Pancreas (tissue), 10 donors: Measurements from ENCODE around the gene CCDC12. TPM values are rescaled to one million over a fixed set of nuclear protein-coding genes. Genes with fewer than 3 reads are reported as not detected.

Experiments
- ATAC-seq, 4 donors: fragments of 200-7000 bp; cut with Tn5 transposase; one replicate each; pipeline versions ENCODE4 v1.8.0 to v1.9.1; 2020; ENCODE audit warnings: mild to moderate bottlenecking in 4 of 4, moderate library complexity in 4 of 4
- DNase-seq, 6 donors: peaks; one replicate each; pipeline ENCODE4 v3.0.0-alpha.2; 2020
- FAIRE-seq: peaks from 2 replicates; lab custom pipeline; 2012; peaks lifted over from hg19 to GRCh38; lab: Jason Lieb, UNC
- H3K27ac ChIP-seq, 4 donors: fragments of 200-600 bp; sonication (generic); 1 replicate in 3 of 4; 2 replicates in 1 of 4; pipeline versions ENCODE4 v1.5.0 to v1.8.0; 2020
- H3K27me3 ChIP-seq, 4 donors: fragments of 200-600 bp; one replicate each; pipeline ENCODE4 v1.8.0; 2021
- H3K36me3 ChIP-seq, 3 donors: fragments of 200-600 bp; sonication (generic) in 1 of 3; one replicate each; pipeline versions ENCODE4 v1.5.0 to v1.8.0; 2020 to 2021
- H3K4me1 ChIP-seq, 3 donors: fragments of 200-600 bp; one replicate each; pipeline ENCODE4 v1.8.0; 2021
- H3K4me3 ChIP-seq, 4 donors: fragments of 200-600 bp; sonication (generic) in 2 of 4; one replicate each; pipeline versions ENCODE4 v1.5.0 to v1.8.0; 2020 to 2021
- H3K9me3 ChIP-seq, 4 donors: fragments of 200-600 bp; one replicate each; pipeline ENCODE4 v1.8.0; 2021
- CTCF ChIP-seq, 4 donors: fragments of 200-600 bp; sonication (generic) in 3 of 4; IDR thresholded peaks; one replicate each; pipeline versions ENCODE4 v1.5.0 to v1.8.0; 2021; ENCODE audit warnings: antibody characterized with exemption in 4 of 4
- WGBS, 2 donors: extraction: QIAGEN DNeasy Blood & Tissue Kit; methylation state at CpG; one replicate each; pipeline ENCODE4 v1.1.7; 2013; 5-methylcytosine and 5-hydroxymethylcytosine counted together
- intact Hi-C, 3 donors: fragments of 100-400 bp; cut with DNase I; formaldehyde crosslinking; loops; one replicate each; pipeline versions ENCODE4 v1.11.1 to v1.14.2; 2022
- polyA plus RNA-seq, 2 donors: library from polyadenylated mRNA; stranded (reverse); fragments of 200-250 nt; gene quantifications; one replicate each; pipeline ENCODE4 v1.2.3, GENCODE V29; 2013
- total RNA-seq, 6 donors: library from RNA; stranded (reverse); fragmentation: NEBNext Ultra II Directional in 4 of 6; extraction: Animal tissue kit (Norgen Biotek cat#: 25700) in 4 of 6; gene quantifications; one replicate each; pipeline versions ENCODE4 v1.2.1 to v1.2.4, GENCODE V29; 2021 to 2023
- donor health status: healthy with polysubstance abuse.
- donor health status: DM: no; HTN: no; CAD: no; lungs with moderate emphysema.
- donor health status: DM: no; HTN: no; CAD: no.
- donor health status: control.
- donor health status: control.
- donor health status: Bipolar disorder and iron deficiency.
- donor health status: DM: yes; HTN: yes; CAD: no.
- donor health status: DM: no; HTN: no; CAD: no.
- donor health status: DM: no; HTN: no; CAD: no.
- donor health status: DM: yes; HTN: yes; CAD: no.

The CCDC12 gene
- total and polyA plus RNA-seq, 8 donors: 20.7 to 82.8 (median 24.9) TPM

- FAIRE-seq (no peak), ATAC-seq (peak; percentile 86 to 93 (median 90))
- intact Hi-C loops: loop anchor here in 2 of 3 donors (5.0 kb wide), 2 partner anchors 71 to 76 kb away; no protein-coding TSS in a partner anchor
These were observed 21.7 kb upstream of the CCDC12 start for GRCh38 chr3:46998121-46998851.

GRCh38 chr3:46997453-46998091 lies 21.0 kb upstream of the CCDC12 start:
- H3K4me3 ChIP-seq: no peak overlapping the region
- H3K27ac ChIP-seq: no peak overlapping the region
- 80 to 83% methylated on average over 13 of the region's 13 CpGs for WGBS, 2 donors
- FAIRE-seq (no peak), DNase-seq (peak in 3 of 6 donors; percentile 46 to 53 (median 52)), ATAC-seq (no peak)
- intact Hi-C loops: loop anchor here in 2 of 3 donors (5.0 kb wide), 2 partner anchors 70 to 75 kb away; no protein-coding TSS in a partner anchor
- H3K9me3 ChIP-seq: no peaks in the 10 kb centered on the region
- no peaks in the 10 kb centered on the region for H3K4me1 ChIP-seq
- H3K36me3 ChIP-seq: peaks cover 0 to 34% (median 16%) of the 10 kb centered on the region in 3 donors
- TF ChIP-seq CTCF (IDR thresholded peaks at IDR 0.05): no peak
- H3K27me3 ChIP-seq: no peaks in the 10 kb centered on the region

More at GRCh38 chr3:46998121-46998851, 21.7 kb upstream of the CCDC12 start:
- H3K27me3 ChIP-seq: no peaks in the 10 kb centered on the region
- no peaks in the 10 kb centered on the region for H3K4me1 ChIP-seq
- H3K9me3 ChIP-seq: no peaks in the 10 kb centered on the region
- DNase-seq: peak; percentile 76 to 95 (median 87)
- 49 to 51% methylated on average over 27 of the region's 27 CpGs for WGBS, 2 donors
- TF ChIP-seq CTCF (IDR thresholded peaks at IDR 0.05): peak; percentile 66 to 82 (median 78)
- H3K4me3 ChIP-seq: no peak overlapping the region
- H3K36me3 ChIP-seq: peaks cover 0 to 40% (median 16%) of the 10 kb centered on the region in 3 donors
- H3K27ac ChIP-seq: no peak overlapping the region

- Histone ChIP-seq H3K9me3 (no peaks in the 10 kb centered on the region), H3K4me1 (no peaks in the 10 kb centered on the region), H3K4me3 (no peak overlapping the region), H3K27me3 (no peaks in the 10 kb centered on the region), H3K27ac (no peak overlapping the region), H3K36me3 (peaks cover 0 to 28% (median 10%) of the 10 kb centered on the region in 3 donors)
- intact Hi-C loops: loop anchor here in 2 of 3 donors (5.0 kb wide), 2 partner anchors 70 to 75 kb away; no protein-coding TSS in a partner anchor
- peak in 3 of 6 donors; percentile 52 to 71 (median 58) for DNase-seq
- no peak for ATAC-seq
- no peak for TF ChIP-seq CTCF (IDR thresholded peaks at IDR 0.05)
- no peak for FAIRE-seq
- WGBS, 2 donors: 75 to 76% methylated on average over 11 to 12 of the region's 12 CpGs
These were observed 20.3 kb upstream of the CCDC12 start for GRCh38 chr3:46996689-46997452.

GRCh38 chr3:46995901-46996562 lies 19.5 kb upstream of the CCDC12 start:
- FAIRE-seq: no peak
- 89 to 91% methylated on average over 22 of the region's 22 CpGs for WGBS, 2 donors

More at GRCh38 chr3:46995901-46996562, 19.5 kb upstream of the CCDC12 start:
- Histone ChIP-seq H3K36me3 (peaks cover 0 to 20% (median 7%) of the 10 kb centered on the region in 3 donors), H3K4me1 (no peaks in the 10 kb centered on the region), H3K9me3 (no peaks in the 10 kb centered on the region), H3K27ac (no peak overlapping the region), H3K4me3 (no peak overlapping the region), H3K27me3 (no peaks in the 10 kb centered on the region)
- TF ChIP-seq CTCF (IDR thresholded peaks at IDR 0.05): no peak
- DNase-seq (peak in 3 of 6 donors; percentile 36 to 76 (median 53)), ATAC-seq (no peak)
- intact Hi-C loops: loop anchor here in 2 of 3 donors (5.0 kb wide), 2 partner anchors 69 to 74 kb away; no protein-coding TSS in a partner anchor
